Measurements from ENCODE around the gene SUSD2.
"Not testable (repeated sequence)": the region's sequence is repeated elsewhere in the genome, so short reads cannot be mapped to it uniquely, and the experiment has no call there.

Gene SUSD2

DNA sequence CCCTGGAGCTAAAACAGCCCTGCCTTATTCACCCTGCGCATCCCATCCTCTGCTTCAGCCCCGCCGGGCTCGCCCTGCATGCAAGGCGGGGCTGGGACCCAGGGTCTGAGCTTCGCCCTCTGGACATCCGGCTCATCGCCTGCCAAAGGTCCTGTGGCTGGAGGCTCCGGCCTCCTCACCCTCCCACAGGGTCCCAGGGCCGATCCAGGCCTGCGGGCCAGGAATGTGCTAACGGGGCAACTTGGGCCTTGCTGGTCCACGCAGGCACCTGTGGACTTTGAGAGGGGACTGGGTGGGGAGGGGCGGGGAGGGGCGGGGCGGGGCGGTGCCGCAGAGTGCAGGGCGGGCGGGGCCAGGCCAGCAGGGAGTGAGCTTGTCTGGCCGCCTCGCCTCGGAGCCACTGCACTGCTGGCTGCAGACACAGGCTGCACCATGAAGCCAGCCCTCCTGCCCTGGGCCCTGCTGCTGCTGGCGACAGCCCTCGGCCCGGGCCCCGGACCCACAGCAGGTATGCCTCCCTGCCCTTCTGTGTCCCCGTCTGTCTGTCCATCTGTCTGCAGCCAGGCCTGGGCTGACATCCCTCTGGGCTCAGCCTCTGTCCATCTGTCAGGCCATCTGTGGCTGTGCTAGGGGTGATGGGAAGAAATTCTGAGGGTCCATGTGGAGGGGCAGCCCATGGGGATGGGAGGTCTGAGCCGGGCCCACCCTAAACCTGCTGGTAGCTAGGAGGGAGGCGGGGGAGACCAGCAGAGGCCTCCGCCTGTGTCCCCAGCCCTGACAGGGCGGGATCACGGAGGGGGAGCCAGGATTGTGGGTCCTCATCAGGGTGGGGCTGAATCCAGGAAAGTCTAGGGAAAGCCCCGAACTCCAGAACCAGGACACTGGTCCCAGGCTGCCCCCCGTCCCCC, at the start of gene SUSD2:
SUSD2 (plus strand) TSS at position 400 of the 908 bp plus-strand sequence; CDS start at position 433, 33 bp downstream.
- DNase-seq (ENCODE audit: low read depth) = no peak
- TF ChIP-seq CTCF (conservative IDR thresholded peaks at IDR 0.05; ENCODE audit: low read depth, low read length) = no peak
- no peak within 1 kb of the TSS for H3K4me3 ChIP-seq (ENCODE audit: low read depth, low read length)

DNA sequence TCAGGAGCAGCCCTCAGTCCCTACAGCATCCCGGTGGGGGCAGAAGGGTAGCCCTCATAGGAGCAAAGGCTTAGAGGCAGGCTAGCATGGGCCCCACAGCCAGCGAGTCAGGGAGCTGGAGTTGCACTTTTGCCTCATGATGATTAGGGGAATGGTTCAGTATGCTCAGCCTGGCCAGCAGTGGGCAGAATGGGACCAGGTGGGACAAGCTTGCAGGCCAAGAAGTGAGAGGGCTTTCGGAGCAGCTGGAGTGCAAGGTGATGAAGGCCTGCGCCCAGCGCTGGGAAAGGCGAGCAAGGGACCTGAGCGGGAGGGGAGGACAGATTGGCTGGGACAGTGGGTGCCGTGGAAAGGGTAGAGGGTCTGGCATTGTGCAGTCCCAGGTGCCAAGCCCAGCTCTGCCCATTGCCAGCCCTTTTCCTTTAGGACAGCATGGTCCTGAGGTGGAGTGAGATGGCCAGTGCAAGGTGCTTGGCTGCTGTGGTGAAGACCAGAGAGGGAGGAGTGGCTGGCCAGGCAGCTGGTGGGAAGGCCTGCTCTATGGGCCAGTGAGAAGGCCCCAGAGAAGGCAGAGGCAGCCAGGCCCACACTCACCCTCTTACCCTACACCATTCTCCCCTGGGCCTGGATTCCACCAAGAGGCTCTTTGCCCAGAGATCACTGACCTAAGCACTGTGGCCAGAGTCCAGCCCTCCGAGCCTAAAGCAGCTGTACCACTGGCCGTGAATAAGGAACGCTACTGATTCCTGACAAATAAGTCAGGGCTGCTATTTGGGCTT, 47.9 kb upstream of the SUSD2 start:
- peak; percentile 66 for TF ChIP-seq CTCF (conservative IDR thresholded peaks at IDR 0.05; ENCODE audit: low read depth, low read length)
- no peak overlapping the region for H3K4me3 ChIP-seq (ENCODE audit: low read depth, low read length)
- DNase-seq (ENCODE audit: low read depth) = peak; percentile 58

- no peak for TF ChIP-seq CTCF (conservative IDR thresholded peaks at IDR 0.05; ENCODE audit: low read depth, low read length)
- peak; percentile 36 for DNase-seq (ENCODE audit: low read depth)
- H3K4me3 ChIP-seq (ENCODE audit: low read depth, low read length) = no peak overlapping the region
These were observed 47.0 kb upstream of the SUSD2 start for GRCh38 chr22:24134090-24134846.

DNA sequence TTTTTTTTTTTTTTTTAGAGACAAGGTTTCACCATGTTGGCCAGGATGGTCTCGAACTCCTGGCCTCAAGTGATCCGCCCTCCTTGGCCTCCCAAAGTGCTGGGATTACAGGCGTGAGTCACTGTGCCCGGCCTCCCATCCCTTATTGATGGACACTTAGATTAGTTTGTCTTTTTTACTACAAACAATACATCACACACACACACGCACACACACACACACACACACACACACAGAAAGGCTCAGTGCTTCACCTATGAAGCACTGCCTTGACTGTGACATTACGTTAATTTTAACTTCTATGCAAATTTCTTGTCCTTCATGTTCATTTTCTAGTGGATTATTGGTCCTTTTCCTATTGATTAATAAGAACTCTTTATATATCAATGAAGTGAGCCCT, 44.8 kb upstream of the SUSD2 start:
- DNase-seq (ENCODE audit: low read depth); H3K4me3 ChIP-seq (ENCODE audit: low read depth, low read length): not testable (repeated sequence)

GRCh38 chr22:24137595-24137994, 43.7 kb upstream of the SUSD2 start:
- no peak for TF ChIP-seq CTCF (conservative IDR thresholded peaks at IDR 0.05; ENCODE audit: low read depth, low read length)
- no peak overlapping the region for H3K4me3 ChIP-seq (ENCODE audit: low read depth, low read length)
- DNase-seq (ENCODE audit: low read depth) = peak; percentile 79

GRCh38 chr22:24138649-24139420, 42.5 kb upstream of the SUSD2 start:
- H3K4me3 ChIP-seq (ENCODE audit: low read depth, low read length) = no peak overlapping the region
- no peak for TF ChIP-seq CTCF (conservative IDR thresholded peaks at IDR 0.05; ENCODE audit: low read depth, low read length)
- DNase-seq (ENCODE audit: low read depth) = no peak

All from choroid plexus epithelial cell (primary cell).